Neural cell (in vitro differentiated cells): ENCODE data around the gene NGFR. TPM values are rescaled to one million over a fixed set of nuclear protein-coding genes. Genes with fewer than 3 reads are reported as not detected.

ENCODE experiments used
- H2AFZ ChIP-seq: fragments of 200-600, 300-800 bp; sonication (generic), shearing (Covaris generic); 2 replicates; pipeline ENCODE4 v1.6.0; 2014; ENCODE audit warnings: low read depth, mild to moderate bottlenecking, antibody characterized with exemption, low read length, moderate library complexity
- H3F3A ChIP-seq: fragments of 200-600 bp; shearing (Covaris generic); 2 replicates; pipeline ENCODE4 v1.6.1; 2016; ENCODE audit warnings: mild to moderate bottlenecking, moderate library complexity, mixed read lengths, antibody characterized with exemption, low read length; ENCODE audit not compliant: insufficient read depth, poor library complexity, severe bottlenecking
- H3K27ac ChIP-seq: fragments of 200-600, 300-800 bp; sonication (generic), shearing (Covaris generic); 2 replicates; pipeline ENCODE4 v1.5.1; 2014; ENCODE audit warnings: mild to moderate bottlenecking, low read length, moderate library complexity
- H3K27me3 ChIP-seq: fragments of 300-800, 200-600 bp; sonication (generic), shearing (Covaris generic); 2 replicates; pipeline ENCODE4 v1.6.0; 2014; ENCODE audit warnings: mild to moderate bottlenecking, low read depth, low read length, moderate library complexity; ENCODE audit not compliant: insufficient read depth
- H3K36me3 ChIP-seq: fragments of 300-800, 200-600 bp; sonication (generic), shearing (Covaris generic); 2 replicates; pipeline ENCODE4 v1.5.1; 2014; ENCODE audit warnings: mild to moderate bottlenecking, antibody characterized with exemption, low read length, moderate library complexity; ENCODE audit not compliant: insufficient read depth
- H3K4me2 ChIP-seq: fragments of 300-800, 200-600 bp; sonication (generic), shearing (Covaris generic); 2 replicates; pipeline ENCODE4 v1.6.0; 2014; ENCODE audit warnings: mild to moderate bottlenecking, low read length
- H3K4me3 ChIP-seq: fragments of 300-800, 200-600 bp; sonication (generic), shearing (Covaris generic); 2 replicates; pipeline ENCODE4 v1.5.1; 2014; ENCODE audit warnings: mild to moderate bottlenecking, low read length, moderate library complexity
- H3K79me2 ChIP-seq: fragments of 200-600 bp; shearing (Covaris generic); replicated peaks from 2 replicates; pipeline ENCODE4 v1.6.0; 2014; ENCODE audit warnings: mild to moderate bottlenecking, low read length, moderate library complexity; ENCODE audit not compliant: insufficient read depth
- H3K9ac ChIP-seq: fragments of 300-800, 200-600 bp; sonication (generic), shearing (Covaris generic); 2 replicates; pipeline ENCODE4 v1.6.1; 2016; ENCODE audit warnings: mild to moderate bottlenecking, low read length, mixed read lengths
- H3K9me2 ChIP-seq: fragments of 200-600 bp; shearing (Covaris generic); 2 replicates; pipeline ENCODE4 v1.6.1; 2016; ENCODE audit warnings: mild to moderate bottlenecking, low read length, mixed read lengths; ENCODE audit not compliant: insufficient read depth
- H3K9me3 ChIP-seq: fragments of 200-600, 300-800 bp; sonication (generic), shearing (Covaris generic); 2 replicates; pipeline ENCODE4 v1.6.1; 2016; ENCODE audit warnings: mild to moderate bottlenecking, mixed run types, low read length, moderate library complexity, mixed read lengths
- H4K20me1 ChIP-seq: fragments of 200-600 bp; shearing (Covaris generic); 2 replicates; pipeline ENCODE4 v1.6.1; 2016; ENCODE audit warnings: mild to moderate bottlenecking, mixed run types; ENCODE audit not compliant: insufficient read depth
- CTCF ChIP-seq: fragments of 450-650 bp; IDR thresholded peaks from 2 replicates; pipeline ENCODE4 v1.5.1; 2014; ENCODE audit warnings: antibody characterized with exemption, mild to moderate bottlenecking, moderate library complexity; ENCODE audit not compliant: poor library complexity, severe bottlenecking
- EP300 ChIP-seq: fragments of 450-650 bp; conservative IDR thresholded peaks from 2 replicates; pipeline ENCODE4 v1.6.1; 2014; ENCODE audit warnings: antibody characterized with exemption, mild to moderate bottlenecking, moderate library complexity; ENCODE audit not compliant: poor library complexity, severe bottlenecking
- EZH2 ChIP-seq: fragments of 200-600, 300-800 bp; shearing (Covaris generic), sonication (generic); IDR thresholded peaks from 2 replicates; pipeline ENCODE4 v1.6.1; 2014; ENCODE audit warnings: antibody characterized with exemption, low read length, borderline replicate concordance, mild to moderate bottlenecking; ENCODE audit not compliant: insufficient read depth, poor library complexity, severe bottlenecking
- MXI1 ChIP-seq: fragments of 450-650 bp; conservative IDR thresholded peaks from 2 replicates; pipeline ENCODE4 v1.6.1; 2014; ENCODE audit warnings: antibody characterized with exemption, mild to moderate bottlenecking; ENCODE audit not compliant: poor library complexity, severe bottlenecking
- POLR2AphosphoS5 ChIP-seq: IDR thresholded peaks from 2 replicates; pipeline ENCODE4 v1.6.1; 2012
- RAD21 ChIP-seq: fragments of 450-650 bp; conservative IDR thresholded peaks from 2 replicates; pipeline ENCODE4 v1.6.1; 2014; ENCODE audit warnings: antibody characterized with exemption, mild to moderate bottlenecking, moderate library complexity
- REST ChIP-seq: IDR thresholded peaks from 2 replicates; pipeline ENCODE4 v1.6.1; 2012; ENCODE audit warnings: borderline replicate concordance
- SMC3 ChIP-seq: fragments of 450-650 bp; conservative IDR thresholded peaks from 2 replicates; pipeline ENCODE4 v1.6.1; 2014; ENCODE audit warnings: antibody characterized with exemption, mild to moderate bottlenecking, moderate library complexity; ENCODE audit not compliant: poor library complexity
- TAF1 ChIP-seq: IDR thresholded peaks from 2 replicates; pipeline ENCODE4 v1.6.1; 2012; ENCODE audit warnings: low read depth
- polyA plus RNA-seq: library from polyadenylated mRNA; depleted of rRNA; stranded (reverse); fragments of >200 nt; gene quantifications from 2 replicates; pipeline ENCODE4 v1.2.3, GENCODE V29; 2014

NGFR gene
- polyA plus RNA-seq, 1 donor from 2014 or later, result 3.6 TPM

GRCh38 chr17:49484588-49484987 is 10.5 kb upstream of the NGFR start:
- no peak for TF ChIP-seq RAD21
- TF ChIP-seq REST, result no peak
- TF ChIP-seq SMC3, result no peak
- no peak for TF ChIP-seq CTCF
- TF ChIP-seq MXI1, result no peak
- no peak for TF ChIP-seq TAF1
- no peak for TF ChIP-seq POLR2AphosphoS5
- no peak for TF ChIP-seq EP300
- Histone ChIP-seq H3K4me2 (no peak overlapping the region), H3K9me2 (no peaks in the 10 kb centered on the region), H3K9me3 (no peaks in the 10 kb centered on the region), H3K79me2 (no peaks in the 10 kb centered on the region), H3K4me3 (no peak overlapping the region), H3K9ac (no peak overlapping the region), H3F3A (no peaks in the 10 kb centered on the region), H2AFZ (no peak overlapping the region), H3K27ac (no peak overlapping the region), H3K27me3 (no peaks in the 10 kb centered on the region), H4K20me1 (no peaks in the 10 kb centered on the region), H3K36me3 (no peaks in the 10 kb centered on the region)

GRCh38 chr17:49486012-49486641 is 9.0 kb upstream of the NGFR start:
- Histone ChIP-seq H3K4me2 (no peak overlapping the region), H3K4me3 (no peak overlapping the region), H3K79me2 (no peaks in the 10 kb centered on the region), H2AFZ (no peak overlapping the region), H3K27ac (no peak overlapping the region), H3K27me3 (no peaks in the 10 kb centered on the region), H3F3A (no peaks in the 10 kb centered on the region), H3K36me3 (no peaks in the 10 kb centered on the region), H3K9me3 (no peaks in the 10 kb centered on the region), H3K9me2 (no peaks in the 10 kb centered on the region), H4K20me1 (no peaks in the 10 kb centered on the region), H3K9ac (no peak overlapping the region)
- TF ChIP-seq SMC3 (no peak), CTCF (no peak), POLR2AphosphoS5 (no peak), EP300 (no peak), EZH2 (no peak), MXI1 (no peak), REST (no peak), TAF1 (no peak), RAD21 (no peak)
